Esophagus mucosa (tissue), 1 donor: ENCODE results near the gene RNF220. TPM values are rescaled to one million over a fixed set of nuclear protein-coding genes. Genes with fewer than 3 reads are reported as not detected.

Experiments used
- ATAC-seq: fragments of 200-7000 bp; cut with Tn5 transposase; one replicate; pipeline ENCODE4 v1.9.1; 2020
- total RNA-seq: library from RNA; stranded (reverse); gene quantifications from one replicate; pipeline ENCODE4 v1.2.4, GENCODE V29; 2023
- donor health status: DM: yes; HTN: yes; CAD: no.

RNF220 gene
- total RNA-seq, 1 donor from 2014 or later: 29.4 TPM

- no peak for ATAC-seq
These were observed 236.4 kb downstream of the RNF220 start for GRCh38 chr1:44641126-44642102.

- ATAC-seq: no peak
These were observed 237.2 kb downstream of the RNF220 start for GRCh38 chr1:44642255-44642654.

- no peak for ATAC-seq
These were observed 237.9 kb downstream of the RNF220 start for GRCh38 chr1:44642925-44643324.

GRCh38 chr1:44643721-44644334 is 238.8 kb downstream of the RNF220 start:
- no peak for ATAC-seq

GRCh38 chr1:44644806-44645205 is 239.8 kb downstream of the RNF220 start:
- ATAC-seq: no peak

- ATAC-seq: no peak
These were observed 240.6 kb downstream of the RNF220 start for GRCh38 chr1:44645476-44646244.

- no peak for ATAC-seq
These were observed 241.4 kb downstream of the RNF220 start for GRCh38 chr1:44646261-44647110.

- ATAC-seq: no peak
These were observed 242.8 kb downstream of the RNF220 start for GRCh38 chr1:44647896-44648295.

- ATAC-seq: no peak
These were observed 243.6 kb downstream of the RNF220 start for GRCh38 chr1:44648529-44649250.

- ATAC-seq: no peak
These were observed 244.7 kb downstream of the RNF220 start for GRCh38 chr1:44649788-44650158.

GRCh38 chr1:44650159-44650831 is 245.2 kb downstream of the RNF220 start:
- no peak for ATAC-seq

GRCh38 chr1:44651069-44651468 is 246.0 kb downstream of the RNF220 start:
- no peak for ATAC-seq

- peak; percentile 85 for ATAC-seq
These were observed 247.5 kb downstream of the RNF220 start for GRCh38 chr1:44652445-44653106.

- no peak for ATAC-seq
These were observed 248.3 kb downstream of the RNF220 start for GRCh38 chr1:44653107-44653964.

- ATAC-seq: no peak
These were observed 249.6 kb downstream of the RNF220 start for GRCh38 chr1:44654621-44655187.

- ATAC-seq: peak; percentile 31
These were observed 250.6 kb downstream of the RNF220 start for GRCh38 chr1:44655609-44656008.

- ATAC-seq: no peak
These were observed 254.5 kb downstream of the RNF220 start for GRCh38 chr1:44659566-44659965.

GRCh38 chr1:44660176-44660575 is 255.1 kb downstream of the RNF220 start:
- ATAC-seq: no peak
